PC-3 (cell line): Measurements from ENCODE around the gene ZNF672. TPM values are rescaled to one million over a fixed set of nuclear protein-coding genes. Genes with fewer than 3 reads are reported as not detected.

ENCODE experiments used
- ATAC-seq: fragments of 200-7000 bp; cut with Tn5 transposase; 2 replicates; pipeline ENCODE4 v1.9.1; 2020; ENCODE audit warnings: mild to moderate bottlenecking, moderate library complexity
- BruUV-seq: library from RNA; stranded (reverse); fragments of 400-500 nt; replicated peaks from 2 replicates; lab custom pipeline; 2021; lab: Mats Ljungman, UMichigan
- CTCF ChIA-PET: fragments of 300-600 bp; sonication (Branson Sonifier 250); formaldehyde crosslinking; loops from one replicate; lab custom pipeline; 2022; ENCODE audit warnings: antibody characterized with exemption; lab: Charles Lee
- POLR2A ChIA-PET: fragments of 300-600 bp; sonication (Branson Sonifier 250); formaldehyde crosslinking; loops from one replicate; lab custom pipeline; 2022; ENCODE audit warnings: antibody characterized with exemption; ENCODE audit not compliant: unreplicated experiment; lab: Charles Lee
- DNase-seq: peaks from one replicate; pipeline ENCODE4 v3.0.0-alpha.2; 2015
- H2AFZ ChIP-seq: fragments of 300-600 bp; sonication (generic); 2 replicates; pipeline ENCODE4 v1.6.0; 2016; ENCODE audit warnings: antibody characterized with exemption, low read length
- H3F3A ChIP-seq: fragments of 300-600 bp; sonication (generic); one replicate; pipeline ENCODE4 v1.6.0; 2017; ENCODE audit warnings: antibody characterized with exemption, low read length, control low read depth, mild to moderate bottlenecking; ENCODE audit not compliant: unreplicated experiment
- H3K27ac ChIP-seq: fragments of 300-600 bp; sonication (generic); 2 replicates; pipeline ENCODE4 v1.5.1; 2016; ENCODE audit warnings: mild to moderate bottlenecking, low read length
- H3K27me3 ChIP-seq: fragments of 300-600 bp; sonication (generic); 2 replicates; pipeline ENCODE4 v1.6.1; 2016; ENCODE audit warnings: low read length, mixed read lengths
- H3K36me3 ChIP-seq: fragments of 300-600 bp; sonication (generic); 2 replicates; pipeline ENCODE4 v1.6.1; 2016; ENCODE audit warnings: low read depth, mixed run types, low read length, mixed read lengths
- H3K4me1 ChIP-seq: fragments of 300-600 bp; sonication (generic); 2 replicates; pipeline ENCODE4 v1.5.1; 2016; ENCODE audit warnings: low read length; ENCODE audit not compliant: insufficient read depth
- H3K4me2 ChIP-seq: fragments of 300-600 bp; sonication (generic); 2 replicates; pipeline ENCODE4 v1.6.0; 2016; ENCODE audit warnings: low read length
- H3K4me3 ChIP-seq: fragments of 300-600 bp; sonication (generic); 2 replicates; pipeline ENCODE4 v1.5.1; 2016; ENCODE audit warnings: mild to moderate bottlenecking, low read length, mixed read lengths
- H3K79me2 ChIP-seq: fragments of 300-600 bp; sonication (generic); 2 replicates; pipeline ENCODE4 v1.6.1; 2017; ENCODE audit warnings: low read length, mixed read lengths
- H3K9ac ChIP-seq: fragments of 300-600 bp; sonication (generic); 2 replicates; pipeline ENCODE4 v1.6.0; 2016; ENCODE audit warnings: mild to moderate bottlenecking, low read length
- H3K9me2 ChIP-seq: fragments of 300-600 bp; sonication (generic); replicated peaks from 2 replicates; pipeline ENCODE4 v1.6.1; 2016; ENCODE audit warnings: mixed run types, low read length, mixed read lengths
- H3K9me3 ChIP-seq: fragments of 300-600 bp; sonication (generic); 2 replicates; pipeline ENCODE4 v1.6.1; 2016; ENCODE audit warnings: low read length, mixed read lengths
- H4K20me1 ChIP-seq: fragments of 300-600 bp; sonication (generic); 2 replicates; pipeline ENCODE4 v1.6.1; 2016; ENCODE audit warnings: low read length, mixed read lengths
- CTCF ChIP-seq: fragments of 300-600 bp; sonication (generic); conservative IDR thresholded peaks from 2 replicates; pipeline ENCODE4 v1.5.1; 2017; ENCODE audit warnings: antibody characterized with exemption, low read depth, mild to moderate bottlenecking, low read length
- EZH2 ChIP-seq: fragments of 300-600 bp; sonication (generic); IDR thresholded peaks from one replicate; pipeline ENCODE4 v1.6.1; 2017; ENCODE audit warnings: antibody characterized with exemption, mild to moderate bottlenecking, low read length; ENCODE audit not compliant: unreplicated experiment
- EZH2phosphoT487 ChIP-seq: fragments of 300-600 bp; sonication (generic); IDR thresholded peaks from 2 replicates; pipeline ENCODE4 v1.6.1; 2018; ENCODE audit warnings: mild to moderate bottlenecking, antibody characterized with exemption, low read length, borderline replicate concordance
- intact Hi-C: fragments of 100-400 bp; cut with micrococcal nuclease; formaldehyde crosslinking; loops from 2 replicates; pipeline ENCODE4 v1.9.0; 2023
- total RNA-seq: library from RNA; depleted of rRNA; stranded (reverse); fragments of >200 nt; gene quantifications from 2 replicates; pipeline ENCODE4 v1.2.3, GENCODE V29; 2014

Gene ZNF672
- total RNA-seq, 1 experiment from 2014 or later: 83.9 TPM

- DNase-seq (no peak), ATAC-seq (no peak)
- Histone ChIP-seq H3K4me3 (no peak overlapping the region), H3K4me2 (peak overlapping the region; percentile 89; the same call in 1 of the 2 replicates), H3K9ac (no peak overlapping the region), H3F3A (no peaks in the 10 kb centered on the region), H3K79me2 (peaks cover 31% of the 10 kb centered on the region), H3K9me2 (no peaks in the 10 kb centered on the region), H3K27ac (no peak overlapping the region), H3K27me3 (no peaks in the 10 kb centered on the region), H3K4me1 (peaks cover 37% of the 10 kb centered on the region), H3K9me3 (no peaks in the 10 kb centered on the region), H2AFZ (no peak overlapping the region), H4K20me1 (no peaks in the 10 kb centered on the region), H3K36me3 (peaks cover 7% of the 10 kb centered on the region; the same call in 1 of the 2 replicates)
- ChIA-PET POLR2A (no interaction called here), CTCF (no interaction called here)
- no TSS peak for BruUV-seq
- intact Hi-C loops: no loop called here
- TF ChIP-seq CTCF: no peak
- no peak for TF ChIP-seq EZH2phosphoT487
- TF ChIP-seq EZH2: no peak
Observed at GRCh38 chr1:248860007-248860406, 22.0 kb downstream of the ZNF672 start.

DNA sequence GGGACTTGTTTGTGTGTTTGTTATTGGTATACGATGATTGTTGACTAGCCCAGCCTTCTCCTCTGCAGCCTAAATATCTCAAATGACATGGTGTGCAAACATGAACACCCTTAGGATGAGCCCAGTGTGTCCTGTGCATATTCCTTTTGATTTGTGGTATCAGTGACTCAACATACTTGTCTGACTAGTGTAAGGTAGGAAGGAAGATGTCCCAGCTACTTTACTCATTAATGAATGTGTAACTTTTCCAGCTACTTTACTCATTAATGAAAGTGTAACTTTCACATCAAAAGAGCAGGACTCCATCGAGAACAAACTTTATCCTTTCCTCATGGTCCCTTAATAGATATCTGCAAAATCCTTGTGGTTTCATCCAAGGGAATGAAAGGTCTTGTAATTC, 23.6 kb downstream of the ZNF672 start:
- Histone ChIP-seq H3K9me3 (no peaks in the 10 kb centered on the region), H3K79me2 (peaks cover 20% of the 10 kb centered on the region), H3K27ac (no peak overlapping the region), H3F3A (no peaks in the 10 kb centered on the region), H3K9me2 (no peaks in the 10 kb centered on the region), H3K4me2 (no peak overlapping the region), H4K20me1 (no peaks in the 10 kb centered on the region), H3K36me3 (no peaks in the 10 kb centered on the region; the same call in 1 of the 2 replicates), H3K4me3 (no peak overlapping the region), H3K9ac (no peak overlapping the region), H2AFZ (no peak overlapping the region), H3K27me3 (no peaks in the 10 kb centered on the region), H3K4me1 (peaks cover 35% of the 10 kb centered on the region)
- DNase-seq: no peak
- POLR2A ChIA-PET: interaction anchor here (1.5 kb wide), 1 partner anchor 11 kb away, joined by 3 read pairs; no protein-coding TSS in a partner anchor
- intact Hi-C loops: no loop called here
- CTCF ChIA-PET: no interaction called here
- no TSS peak for BruUV-seq
- TF ChIP-seq CTCF (no peak), EZH2 (no peak), EZH2phosphoT487 (no peak)
- no peak for ATAC-seq

GRCh38 chr1:248862695-248862997, 24.6 kb downstream of the ZNF672 start:
- Histone ChIP-seq H3K36me3 (no peaks in the 10 kb centered on the region), H3K4me3 (peak overlapping the region; percentile 66), H3K4me2 (peak overlapping the region; percentile 85), H3K9me2 (no peaks in the 10 kb centered on the region), H3F3A (no peaks in the 10 kb centered on the region), H3K27me3 (no peaks in the 10 kb centered on the region), H3K9ac (peak overlapping the region; percentile 12; the same call in 1 of the 2 replicates), H3K4me1 (peaks cover 25% of the 10 kb centered on the region), H2AFZ (peak overlapping the region; percentile 80), H4K20me1 (no peaks in the 10 kb centered on the region), H3K27ac (no peak overlapping the region), H3K79me2 (peaks cover 10% of the 10 kb centered on the region), H3K9me3 (no peaks in the 10 kb centered on the region)
- DNase-seq (peak; percentile 30), ATAC-seq (no peak)
- no TSS peak for BruUV-seq
- POLR2A ChIA-PET: interaction anchor here (0.6 to 1.5 kb wide), 3 partner anchors 10 to 23 kb away, joined by 3 to 9 read pairs (median 3); no protein-coding TSS in a partner anchor
- CTCF ChIA-PET: no interaction called here
- intact Hi-C loops: no loop called here
- TF ChIP-seq EZH2phosphoT487 (no peak), CTCF (no peak), EZH2 (no peak)
